NCI-H1436 treated with DMSO at 0.1 percent for 48 hours (cell line): ENCODE measurements around the gene ZBTB20.

Source experiments
- DNase-seq: peaks from one replicate; lab custom pipeline; 2025; lab: John Stamatoyannopoulos, UW

Gene ZBTB20

DNA sequence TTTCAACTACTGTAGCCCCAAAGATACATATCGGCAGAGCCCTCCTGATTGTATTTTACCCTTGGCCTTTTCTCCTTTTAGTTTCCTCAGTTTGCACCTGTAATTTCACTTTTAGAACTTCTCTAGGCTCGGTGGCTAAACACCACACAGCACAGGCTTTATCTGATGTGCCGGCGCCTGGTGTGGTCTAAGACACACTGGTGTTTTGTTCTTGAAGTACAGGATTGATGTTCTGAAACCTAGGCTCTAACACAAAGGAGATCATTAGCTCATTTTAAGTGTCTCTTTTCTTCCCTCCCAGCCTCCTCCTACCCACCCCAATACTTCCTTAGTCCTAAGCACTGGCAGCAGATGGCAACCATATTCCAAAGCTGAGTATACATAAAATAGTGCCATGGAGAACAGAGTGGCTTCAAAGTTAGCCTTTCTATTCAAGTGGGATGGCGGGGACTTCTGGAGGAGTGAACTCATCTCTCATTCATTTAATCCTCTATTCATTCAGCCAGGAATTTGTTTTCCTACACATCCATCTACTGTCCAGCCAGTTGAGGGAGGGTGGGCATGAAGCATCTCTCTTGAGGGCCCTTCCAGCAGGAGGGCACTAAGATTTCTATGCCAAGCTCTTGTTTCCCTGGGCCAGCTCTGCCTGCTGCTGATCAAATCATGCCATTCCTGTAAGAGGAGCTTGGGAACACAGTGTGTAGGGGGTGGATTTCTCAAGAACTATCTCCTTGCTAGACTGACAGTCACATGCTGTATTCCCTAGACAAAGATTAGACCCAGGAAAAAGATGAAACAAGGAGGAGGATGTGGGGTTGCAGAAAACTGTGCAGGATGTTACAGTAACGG, 782.1 kb downstream of the ZBTB20 start:
- no peak for DNase-seq

DNA sequence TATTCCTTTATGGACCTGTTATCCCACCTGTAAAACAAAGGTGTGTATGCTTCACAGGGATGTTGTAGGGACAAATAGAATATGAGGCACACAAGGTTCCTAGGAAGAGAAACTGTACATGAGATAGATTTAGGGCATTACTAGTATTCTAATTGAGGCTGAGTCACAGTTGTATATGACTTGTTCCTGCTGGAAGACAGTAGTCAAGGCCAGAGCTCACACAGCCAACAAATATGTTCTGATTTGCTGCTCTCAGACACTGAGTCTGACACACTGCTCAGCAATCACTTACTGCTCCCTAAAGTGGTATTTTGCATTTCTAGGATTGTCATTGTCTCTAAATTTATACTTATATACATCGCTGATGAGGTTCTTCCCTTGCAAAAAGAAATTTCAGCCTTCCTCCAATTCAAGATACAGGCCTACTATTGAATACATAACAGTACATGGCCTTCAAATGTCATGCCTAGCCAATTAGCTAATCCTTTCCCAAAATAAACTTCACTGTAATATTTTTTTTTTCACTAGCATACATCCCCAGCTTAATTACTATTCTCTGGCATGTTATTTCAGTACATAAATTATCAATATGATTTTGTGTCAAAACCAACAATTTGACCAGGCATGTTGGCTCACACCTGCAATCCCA, 783.4 kb downstream of the ZBTB20 start:
- DNase-seq: no peak

DNA sequence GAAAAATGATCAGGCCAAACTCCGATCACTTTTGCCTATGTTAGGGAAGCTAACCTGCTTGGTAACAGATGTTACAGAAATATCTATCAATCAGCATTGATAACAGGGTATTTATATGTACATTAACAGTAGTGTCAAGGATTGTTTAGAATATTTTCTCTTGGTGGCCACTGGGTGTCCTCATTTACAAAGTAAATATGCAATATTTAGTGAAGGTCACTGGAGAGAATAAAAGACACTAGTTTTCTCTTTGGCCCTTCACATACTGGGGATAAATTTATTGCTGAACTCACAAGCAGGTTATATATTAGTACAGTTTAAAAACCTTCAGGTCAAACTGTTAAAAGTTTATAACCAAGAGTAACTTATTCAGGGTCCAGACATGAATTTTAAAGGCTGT, 784.3 kb downstream of the ZBTB20 start:
- no peak for DNase-seq

- DNase-seq: no peak
These were observed 785.7 kb downstream of the ZBTB20 start for GRCh38 chr3:114361391-114361790.

GRCh38 chr3:114356525-114356924, 790.6 kb downstream of the ZBTB20 start:
- no peak for DNase-seq

DNA sequence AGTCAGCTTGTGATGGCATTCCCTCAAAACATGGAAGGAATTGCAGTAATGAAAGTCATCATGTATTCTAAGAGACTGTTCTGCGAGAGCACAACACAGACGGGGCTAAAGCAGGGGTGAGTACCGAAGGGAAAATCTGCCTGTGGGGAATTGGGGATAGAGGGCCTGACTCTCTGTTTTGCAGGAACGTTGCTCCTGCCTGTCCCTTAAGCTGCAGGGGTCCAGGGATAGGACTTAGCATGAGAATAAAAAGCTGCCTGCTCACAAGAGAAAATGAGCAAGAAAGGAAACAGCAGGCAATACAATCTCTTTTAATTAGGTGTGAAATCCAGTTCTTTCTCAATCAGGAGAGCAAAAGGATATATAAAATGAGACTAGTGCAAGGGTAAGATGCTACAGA, 791.0 kb downstream of the ZBTB20 start:
- no peak for DNase-seq

DNA sequence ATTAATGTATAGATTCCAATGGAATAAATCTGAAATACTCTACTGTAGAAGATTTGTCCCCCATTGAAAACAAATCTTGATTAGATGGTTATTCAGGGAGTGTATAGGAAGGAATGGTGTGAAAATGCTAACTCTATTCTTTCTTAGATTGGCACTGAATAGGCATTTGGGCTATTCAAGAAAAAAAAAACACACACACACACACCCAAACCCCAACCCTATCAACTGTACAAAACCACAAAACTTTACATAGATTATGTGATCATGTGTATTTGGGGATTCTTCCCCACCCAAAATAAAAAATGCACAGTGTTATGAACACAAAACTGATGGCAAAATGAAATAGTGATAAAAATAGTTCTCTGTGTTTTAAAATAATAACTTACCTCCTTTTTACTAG, 791.4 kb downstream of the ZBTB20 start:
- no peak for DNase-seq

DNA sequence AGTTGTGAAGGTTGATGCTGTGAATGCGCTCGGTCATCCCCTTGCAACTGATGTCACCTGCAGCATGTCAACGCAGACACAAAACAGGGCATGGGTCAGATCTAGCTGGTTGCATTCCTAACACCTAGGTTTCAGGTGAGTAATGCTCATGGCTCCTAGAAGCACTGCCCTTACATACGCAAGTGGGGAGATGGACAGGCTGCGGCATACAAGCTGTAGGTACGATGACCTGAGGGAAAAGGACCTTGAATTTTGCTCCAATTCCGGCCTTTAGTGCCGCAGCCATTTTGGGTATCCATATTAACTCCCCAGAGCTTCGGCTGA, 795.3 kb downstream of the ZBTB20 start:
- DNase-seq: no peak

DNA sequence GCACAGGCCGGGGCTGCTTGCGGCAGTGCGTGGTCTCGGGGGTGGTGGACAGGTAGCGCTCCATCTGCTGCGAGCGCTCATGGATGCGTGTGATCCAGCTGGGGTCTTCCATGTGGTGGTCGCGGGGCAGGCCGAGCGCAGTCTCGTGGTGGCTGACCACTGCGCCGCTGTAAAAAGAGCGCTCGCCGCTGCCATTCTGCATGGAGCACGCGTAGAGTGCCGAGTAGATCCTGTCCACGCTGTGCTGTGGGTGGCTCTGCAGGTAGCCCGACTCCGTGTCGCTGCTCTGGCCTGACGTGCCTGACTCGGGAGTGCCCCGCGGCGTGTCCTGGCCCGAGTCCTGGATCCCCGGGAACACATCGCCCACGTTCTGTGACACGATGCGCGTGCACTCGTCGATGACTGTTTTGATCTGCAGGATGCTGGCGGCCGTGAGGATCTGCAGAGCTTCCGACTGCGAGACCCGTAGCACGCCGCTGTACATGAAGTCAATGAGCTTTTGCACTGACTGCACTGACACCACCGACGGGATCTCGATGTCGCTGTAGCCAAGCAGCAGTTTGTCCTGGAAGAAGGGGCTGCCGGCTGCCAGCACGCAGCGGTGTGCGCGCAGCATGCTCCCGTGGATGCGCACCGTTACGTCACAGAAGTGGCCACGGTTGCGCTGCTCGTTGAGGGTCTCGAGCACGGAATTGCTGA, 795.8 kb downstream of the ZBTB20 start:
- no peak for DNase-seq

GRCh38 chr3:114350690-114351089, 796.4 kb downstream of the ZBTB20 start:
- no peak for DNase-seq

DNA sequence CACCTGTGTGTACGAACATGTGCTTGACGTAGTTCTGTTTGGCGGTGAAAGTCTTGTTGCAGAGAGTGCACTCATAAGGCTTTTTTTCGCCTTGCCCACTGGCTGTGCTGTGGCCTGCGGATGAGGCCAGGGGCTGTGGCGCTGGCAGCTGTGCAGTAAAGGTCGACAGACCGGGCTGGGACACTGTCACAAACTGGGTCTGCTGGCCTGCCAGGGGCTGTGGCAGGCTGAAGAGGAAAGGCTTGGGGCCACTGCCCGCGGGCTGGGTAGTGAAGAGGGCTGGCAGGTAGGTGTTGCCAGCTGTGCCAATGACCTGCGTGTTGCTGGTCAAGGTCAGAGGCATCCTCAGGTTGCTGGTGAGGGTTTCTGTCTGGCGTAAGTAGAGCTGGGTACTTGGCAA, 796.8 kb downstream of the ZBTB20 start:
- DNase-seq: no peak

DNA sequence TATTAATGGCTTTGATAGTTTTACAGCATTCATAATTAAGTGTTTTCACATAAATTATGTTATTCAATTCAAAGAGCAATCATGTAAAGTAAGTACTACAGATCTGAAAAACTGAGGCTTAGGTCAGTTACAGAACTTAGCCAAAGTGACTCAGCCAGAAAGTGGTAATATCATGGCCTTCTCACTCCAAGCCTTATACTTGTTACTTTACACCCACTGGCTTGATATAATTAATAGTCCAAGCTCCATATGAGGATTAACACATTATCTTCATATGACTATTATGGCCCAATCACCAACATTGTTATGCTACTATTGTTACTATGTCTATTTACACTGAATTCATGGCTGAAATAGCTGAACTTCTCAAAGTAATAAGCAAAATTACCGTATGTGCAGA, 802.6 kb downstream of the ZBTB20 start:
- DNase-seq: no peak

DNA sequence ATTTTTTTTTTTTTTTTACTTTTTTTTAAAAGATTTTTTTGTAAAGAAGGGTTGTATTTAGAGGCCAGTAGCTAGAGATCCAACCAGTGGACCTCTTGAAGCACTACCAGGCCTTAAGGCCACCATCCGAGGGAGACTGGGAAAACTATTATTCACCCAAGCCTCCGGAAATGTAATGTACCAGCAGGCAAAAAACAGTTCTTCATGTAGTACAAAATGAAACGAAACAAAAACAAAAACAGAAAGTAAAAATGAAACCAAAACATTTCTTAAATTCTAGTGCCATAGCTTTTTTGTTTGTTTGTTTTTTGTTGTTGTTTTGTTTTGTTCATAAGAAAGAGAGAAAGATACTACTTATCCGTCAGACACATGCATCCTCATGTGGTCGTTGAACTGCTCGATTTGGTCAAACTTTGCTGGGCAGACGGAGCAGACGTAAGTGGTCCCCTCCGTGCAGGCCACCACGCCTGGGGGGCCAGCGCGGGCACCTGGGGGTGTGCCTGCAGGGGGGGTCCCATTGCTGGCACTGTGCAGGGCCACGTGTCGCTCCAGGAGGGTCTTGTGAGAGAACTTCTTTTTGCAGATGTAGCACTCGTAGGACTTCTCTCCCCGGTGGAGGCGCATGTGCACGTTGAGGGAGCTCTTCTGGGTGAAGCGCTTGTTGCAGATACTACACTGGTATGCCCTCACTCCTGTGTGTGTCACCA, 808.3 kb downstream of the ZBTB20 start:
- DNase-seq: no peak

GRCh38 chr3:114336857-114337256, 810.2 kb downstream of the ZBTB20 start:
- DNase-seq: no peak

DNA sequence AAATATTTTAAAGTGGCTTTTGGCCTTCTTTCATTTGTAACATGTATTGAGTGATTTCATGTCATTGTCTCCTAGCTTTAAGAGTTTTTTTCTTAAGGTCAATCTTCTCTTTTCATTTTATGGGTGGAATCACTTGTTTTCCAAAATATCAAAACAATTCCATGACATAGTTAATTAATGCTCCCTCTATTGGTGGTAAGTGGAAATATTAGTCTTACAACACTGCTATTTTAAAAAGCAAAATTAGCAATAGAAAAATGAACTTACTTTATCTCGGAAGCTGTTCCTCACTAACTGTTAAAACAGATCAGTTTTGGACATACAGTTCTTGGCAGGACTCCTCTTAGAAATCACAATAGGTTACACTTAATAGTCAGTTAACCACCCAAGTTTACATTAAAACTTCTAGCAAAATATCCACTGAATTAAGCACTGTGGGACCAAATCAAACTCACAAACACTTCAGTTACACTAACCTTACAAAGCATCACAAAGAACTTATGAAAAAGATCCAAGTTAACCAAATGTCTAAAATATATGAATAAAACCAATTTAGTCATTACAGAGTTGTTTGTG, 810.9 kb downstream of the ZBTB20 start:
- DNase-seq: no peak

- DNase-seq: no peak
These were observed 813.2 kb downstream of the ZBTB20 start for GRCh38 chr3:114333923-114334240.

- DNase-seq: no peak
These were observed 813.7 kb downstream of the ZBTB20 start for GRCh38 chr3:114333180-114333922.

- DNase-seq: no peak
These were observed 814.5 kb downstream of the ZBTB20 start for GRCh38 chr3:114332342-114333179.

DNA sequence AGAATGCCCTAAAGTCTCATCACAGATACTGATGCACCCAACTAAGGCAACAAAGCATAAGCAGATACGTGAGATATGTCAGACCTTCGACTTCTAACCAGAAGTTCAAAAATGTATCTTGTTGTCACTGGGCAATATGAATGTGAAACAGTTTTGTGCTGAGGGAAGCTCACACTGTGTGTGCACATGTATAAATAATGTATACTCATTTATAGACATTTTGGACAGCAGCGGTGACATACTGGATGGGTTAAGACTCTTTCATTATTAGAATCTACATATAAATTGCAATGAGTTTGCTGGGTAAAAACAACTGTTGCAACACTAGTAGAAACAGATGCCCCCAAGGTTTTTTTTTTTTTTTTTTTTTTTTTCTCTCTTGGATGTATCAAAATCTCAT, 815.4 kb downstream of the ZBTB20 start:
- DNase-seq: no peak

- no peak for DNase-seq
These were observed 816.1 kb downstream of the ZBTB20 start for GRCh38 chr3:114331007-114331406.

GRCh38 chr3:114329823-114330222, 817.3 kb downstream of the ZBTB20 start:
- DNase-seq: no peak
